GM12878 (cell line): ENCODE measurements around the gene KCNS3. TPM values are rescaled to one million over a fixed set of nuclear protein-coding genes. Genes with fewer than 3 reads are reported as not detected.

Experiments used
- ATAC-seq: fragments of 200-7000 bp; cut with Tn5 transposase; 3 replicates; pipeline ENCODE4 v1.9.1; 2020; ENCODE audit warnings: mild to moderate bottlenecking, moderate library complexity
- BruUV-seq: library from RNA; stranded (reverse); fragments of 400-500 nt; replicated peaks from 2 replicates; lab custom pipeline; 2021; lab: Mats Ljungman, UMichigan
- CTCF ChIA-PET: fragments of 300-600 bp; sonication (Branson Sonifier 250); formaldehyde crosslinking; extraction: SDS; loops from one replicate; lab custom pipeline; 2021; ENCODE audit warnings: inconsistent platforms; lab: Yijun Ruan, JAX
- POLR2A ChIA-PET: fragments of 350-600 bp; formaldehyde crosslinking; extraction: SDS; loops from one replicate; lab custom pipeline; 2021; ENCODE audit warnings: inconsistent platforms; lab: Charles Lee
- RAD21 ChIA-PET: fragments of 300-600 bp; sonication (Branson Sonifier 250); formaldehyde crosslinking; loops from one replicate; lab custom pipeline; 2023; ENCODE audit warnings: antibody characterized with exemption; ENCODE audit not compliant: unreplicated experiment; lab: Charles Lee
- SMC1A ChIA-PET: fragments of 300-600 bp; sonication (Branson Sonifier 250); formaldehyde crosslinking; loops from one replicate; lab custom pipeline; 2023; ENCODE audit not compliant: unreplicated experiment, uncharacterized antibody; lab: Charles Lee
- DNase-seq: peaks from one replicate; pipeline ENCODE4 v3.0.0-alpha.2; 2011; ENCODE audit warnings: low read depth, low spot score
- FAIRE-seq: peaks from 3 replicates; lab custom pipeline; 2011; peaks lifted over from hg19 to GRCh38; lab: Jason Lieb, UNC
- H2AFZ ChIP-seq: 2 replicates; pipeline ENCODE4 v1.6.0; 2011; ENCODE audit warnings: low read depth, low read length, control low read depth; ENCODE audit not compliant: control insufficient read depth
- H3K27ac ChIP-seq: 2 replicates; pipeline ENCODE4 v1.5.1; 2011; ENCODE audit warnings: control low read depth; ENCODE audit not compliant: control insufficient read depth, insufficient read depth
- H3K27me3 ChIP-seq, 2 experiments: replicated peaks in 1 of 2; 2 replicates each; pipeline versions ENCODE4 v1.6.0 to v1.6.1; 2011; ENCODE audit warnings: low read length in 1 of 2; ENCODE audit not compliant: control insufficient read depth in 2 of 2, insufficient read depth in 2 of 2
- H3K36me3 ChIP-seq, 2 experiments: 2 replicates each; pipeline ENCODE4 v1.5.1; 2011; ENCODE audit warnings: low read length in 1 of 2; ENCODE audit not compliant: control insufficient read depth in 2 of 2, insufficient read depth in 2 of 2
- H3K4me1 ChIP-seq: 2 replicates; pipeline ENCODE4 v1.6.1; 2011; ENCODE audit warnings: mild to moderate bottlenecking, low read length, moderate library complexity, mixed read lengths; ENCODE audit not compliant: control insufficient read depth, insufficient read depth
- H3K4me2 ChIP-seq: 2 replicates; pipeline ENCODE4 v1.6.0; 2011; ENCODE audit warnings: control low read depth; ENCODE audit not compliant: control insufficient read depth, insufficient read depth
- H3K4me3 ChIP-seq: fragments of 200-600 bp; sonication (generic); 2 replicates; pipeline ENCODE4 v1.5.1; 2016
- H3K79me2 ChIP-seq: 2 replicates; pipeline ENCODE4 v1.6.0; 2011; ENCODE audit warnings: low read length; ENCODE audit not compliant: control insufficient read depth, insufficient read depth
- H3K9ac ChIP-seq: 2 replicates; pipeline ENCODE4 v1.8.0; 2011; ENCODE audit warnings: low read length, control low read depth, mixed read lengths; ENCODE audit not compliant: control insufficient read depth, insufficient read depth
- H3K9me3 ChIP-seq: replicated peaks from 3 replicates; pipeline ENCODE4 v1.5.1; 2011; ENCODE audit warnings: mild to moderate bottlenecking, low read length; ENCODE audit not compliant: control insufficient read depth, insufficient read depth
- H4K20me1 ChIP-seq: 2 replicates; pipeline ENCODE4 v1.6.0; 2011; ENCODE audit not compliant: control insufficient read depth, insufficient read depth
- CBX3 ChIP-seq: fragments of 200-600 bp; sonication (generic); IDR thresholded peaks from 2 replicates; pipeline ENCODE4 v1.6.1; 2016; ENCODE audit warnings: low read depth, borderline replicate concordance
- E2F8 ChIP-seq: fragments of 450-650 bp; IDR thresholded peaks from 2 replicates; pipeline ENCODE4 v1.6.1; 2018; ENCODE audit warnings: mild to moderate bottlenecking, low read depth, moderate library complexity; ENCODE audit not compliant: partially characterized antibody
- FOS ChIP-seq: IDR thresholded peaks from 3 replicates; pipeline ENCODE4 v1.6.1; 2011; ENCODE audit warnings: borderline replicate concordance; ENCODE audit not compliant: insufficient read length; ENCODE audit errors: extremely low read depth
- RAD51 ChIP-seq: fragments of 450-650 bp; IDR thresholded peaks from 2 replicates; pipeline ENCODE4 v1.6.1; 2016; ENCODE audit warnings: moderate library complexity, mild to moderate bottlenecking, inconsistent platforms
- SREBF1 ChIP-seq: IDR thresholded peaks from 2 replicates; pipeline ENCODE4 v1.6.1; 2012; ENCODE audit warnings: mild to moderate bottlenecking, low read length
- TCF12 ChIP-seq: IDR thresholded peaks from 2 replicates; pipeline ENCODE4 v1.6.1; 2011; ENCODE audit warnings: low read depth, mild to moderate bottlenecking, low read length
- WGBS: methylation state at CpG from one replicate; pipeline ENCODE4 v1.1.6; 2016; ENCODE audit warnings: low lambda C conversion rate; ENCODE audit not compliant: insufficient replicate concordance, insufficient coverage; ENCODE audit errors: missing lambda C conversion rate; 5-methylcytosine and 5-hydroxymethylcytosine counted together
- in situ Hi-C: fragments of 300-500 bp; cut with MboI; formaldehyde crosslinking; loops from 9 replicates; pipeline ENCODE4 v1.14.3; 2018; ENCODE audit warnings: mixed read lengths
- intact Hi-C: fragments of 100-400 bp; cut with micrococcal nuclease; formaldehyde crosslinking; loops from one replicate; pipeline ENCODE4 v1.14.2; 2022; ENCODE audit not compliant: unreplicated experiment
- polyA plus RNA-seq, 11 experiments: library from polyadenylated mRNA; depleted of rRNA in 4 of 11; unstranded in 6 of 11; stranded (reverse) in 5 of 11; fragments of >200 nt; fragmentation: Nextera tagmentation in 4 of 11; fragmentation: Illumina TruSeq in 1 of 11; extraction: Ambion mirVana in 4 of 11; extraction: Trizol in 1 of 11; gene quantifications; 1 replicate in 1 of 11; 2 replicates in 10 of 11; pipeline versions ENCODE4 v1.2.1 to v1.2.3, GENCODE V29; 2011 to 2016; ENCODE audit warnings: inconsistent platforms in 2 of 11, missing spikeins in 2 of 11, low read depth in 1 of 11
- total RNA-seq, 4 experiments: library from RNA; depleted of rRNA in 3 of 4; stranded (reverse); fragments of >200 nt in 3 of 4; fragmentation: Illumina TruSeq in 1 of 4; extraction: Trizol in 1 of 4; gene quantifications; 2 replicates each; pipeline versions ENCODE4 v1.2.1 to v1.2.3, GENCODE V29; 2013 to 2021
- TF ChIP-seq, protein P1 (sequence below): fragments of 450-650 bp; IDR thresholded peaks from 2 replicates; pipeline ENCODE4 v1.6.1; 2017; ENCODE audit warnings: mild to moderate bottlenecking

Gene KCNS3
- total and polyA plus RNA-seq, 10 of the 15 experiments (the other 5 are each of a cell fraction or from before 2014, with no cell fraction given) = not detected

- Histone ChIP-seq H3K79me2 (no peaks in the 10 kb centered on the region), H3K36me3 (no peaks in the 10 kb centered on the region), H3K4me1 (0 out of 2 replicates have a peak, but pooled peaks cover 4% of the 10 kb centered on the region), H3K27me3 (no peaks in the 10 kb centered on the region), H3K4me2 (no peak overlapping the region), H3K9me3 (no peaks in the 10 kb centered on the region), H3K9ac (no peak overlapping the region), H4K20me1 (no peaks in the 10 kb centered on the region), H2AFZ (no peak overlapping the region), H3K27ac (no peak overlapping the region), H3K4me3 (no peak overlapping the region)
- TF ChIP-seq, protein P1, sequence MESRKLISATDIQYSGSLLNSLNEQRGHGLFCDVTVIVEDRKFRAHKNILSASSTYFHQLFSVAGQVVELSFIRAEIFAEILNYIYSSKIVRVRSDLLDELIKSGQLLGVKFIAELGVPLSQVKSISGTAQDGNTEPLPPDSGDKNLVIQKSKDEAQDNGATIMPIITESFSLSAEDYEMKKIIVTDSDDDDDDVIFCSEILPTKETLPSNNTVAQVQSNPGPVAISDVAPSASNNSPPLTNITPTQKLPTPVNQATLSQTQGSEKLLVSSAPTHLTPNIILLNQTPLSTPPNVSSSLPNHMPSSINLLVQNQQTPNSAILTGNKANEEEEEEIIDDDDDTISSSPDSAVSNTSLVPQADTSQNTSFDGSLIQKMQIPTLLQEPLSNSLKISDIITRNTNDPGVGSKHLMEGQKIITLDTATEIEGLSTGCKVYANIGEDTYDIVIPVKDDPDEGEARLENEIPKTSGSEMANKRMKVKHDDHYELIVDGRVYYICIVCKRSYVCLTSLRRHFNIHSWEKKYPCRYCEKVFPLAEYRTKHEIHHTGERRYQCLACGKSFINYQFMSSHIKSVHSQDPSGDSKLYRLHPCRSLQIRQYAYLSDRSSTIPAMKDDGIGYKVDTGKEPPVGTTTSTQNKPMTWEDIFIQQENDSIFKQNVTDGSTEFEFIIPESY = no peak
- no peak for TF ChIP-seq SREBF1
- no peak for TF ChIP-seq E2F8
- no peak for TF ChIP-seq TCF12
- no peak for TF ChIP-seq FOS
- no peak for TF ChIP-seq RAD51
- no peak for TF ChIP-seq CBX3
- ATAC-seq = no peak
- intact Hi-C loops = no loop called here
- DNase-seq = no peak
- 0% methylated on average over 1 of the region's 1 CpG for WGBS
- FAIRE-seq = no peak
- CTCF ChIA-PET = no interaction called here
- RAD21 ChIA-PET = no interaction called here
- SMC1A ChIA-PET = no interaction called here
- in situ Hi-C loops = no loop called here
- POLR2A ChIA-PET = no interaction called here
- BruUV-seq = no TSS peak
These were observed 37.5 kb downstream of the KCNS3 start for GRCh38 chr2:17915811-17916518.
